ENCODE data around the gene LRRFIP1. TPM values are rescaled to one million over a fixed set of nuclear protein-coding genes. Genes with fewer than 3 reads are reported as not detected.

Gene LRRFIP1
- total and polyA plus RNA-seq, 4 donors, result 79.7 to 194 (median 94.1) TPM

- no peak for ATAC-seq (ENCODE audit: insufficient read depth, low FRiP score)
- H3K9me3 ChIP-seq (ENCODE audit: control insufficient read depth in 4 of 4, insufficient read depth in 3 of 4, low read length in 3 of 4), result peaks cover 0 to 2% (median 0%) of the 10 kb centered on the region in 4 donors
- H3K9ac ChIP-seq (ENCODE audit: insufficient read depth in 1 of 2, low read length in 2 of 2), result no peak overlapping the region
- no peaks in the 10 kb centered on the region for H3K27me3 ChIP-seq (ENCODE audit: control insufficient read depth in 3 of 3, insufficient read depth in 3 of 3, low read length in 2 of 3)
- peaks cover 0 to 33% (median 21%) of the 10 kb centered on the region in 5 donors for H3K4me1 ChIP-seq (ENCODE audit: control insufficient read depth in 5 of 5, insufficient read depth in 5 of 5, low read length in 5 of 5)
- peak overlapping the region in 1 of 2 donors; percentile 80 for H3K27ac ChIP-seq (ENCODE audit: low read depth in 1 of 2, low read length in 1 of 2)
- 73 to 83% methylated on average over 5 of the region's 5 CpGs for WGBS, 2 donors
- TF ChIP-seq CTCF (IDR thresholded peaks at IDR 0.05; ENCODE audit: control extremely low read depth, extremely low read depth), result no peak
- peaks cover 0 to 7% (median 1%) of the 10 kb centered on the region in 4 donors for H3K36me3 ChIP-seq (ENCODE audit: control insufficient read depth in 4 of 4, insufficient read depth in 4 of 4, low read length in 4 of 4)
- H3K4me3 ChIP-seq, result no peak overlapping the region
- no peak for DNase-seq
These were observed 100.0 kb downstream of the LRRFIP1 start for GRCh38 chr2:237727363-237727762.

GRCh38 chr2:237729681-237730475 is 102.5 kb downstream of the LRRFIP1 start:
- DNase-seq (peak in 2 of 3 donors; percentile 25 to 62), ATAC-seq (ENCODE audit: insufficient read depth, low FRiP score) (no peak)
- Histone ChIP-seq H3K4me1 (ENCODE audit: control insufficient read depth in 5 of 5, insufficient read depth in 5 of 5, low read length in 5 of 5) (peaks cover 7 to 41% (median 22%) of the 10 kb centered on the region in 5 donors), H3K9ac (ENCODE audit: insufficient read depth in 1 of 2, low read length in 2 of 2) (no peak overlapping the region), H3K27me3 (ENCODE audit: control insufficient read depth in 3 of 3, insufficient read depth in 3 of 3, low read length in 2 of 3) (no peaks in the 10 kb centered on the region), H3K9me3 (ENCODE audit: control insufficient read depth in 4 of 4, insufficient read depth in 3 of 4, low read length in 3 of 4) (peaks cover 0 to 2% (median 0%) of the 10 kb centered on the region in 4 donors), H3K27ac (ENCODE audit: low read depth in 1 of 2, low read length in 1 of 2) (peak overlapping the region in 1 of 2 donors; percentile 48), H3K36me3 (ENCODE audit: control insufficient read depth in 4 of 4, insufficient read depth in 4 of 4, low read length in 4 of 4) (peaks cover 0 to 3% (median 0%) of the 10 kb centered on the region in 4 donors), H3K4me3 (no peak overlapping the region)
- TF ChIP-seq CTCF (IDR thresholded peaks at IDR 0.05; ENCODE audit: control extremely low read depth, extremely low read depth), result no peak
- 59 to 77% methylated on average over 12 of the region's 12 CpGs for WGBS, 2 donors

GRCh38 chr2:237731663-237732062 is 104.3 kb downstream of the LRRFIP1 start:
- H3K4me3 ChIP-seq, result no peak overlapping the region
- H3K36me3 ChIP-seq (ENCODE audit: control insufficient read depth in 4 of 4, insufficient read depth in 4 of 4, low read length in 4 of 4), result peaks cover 4 to 8% (median 4%) of the 10 kb centered on the region in 4 donors
- ATAC-seq (ENCODE audit: insufficient read depth, low FRiP score), result no peak
- H3K4me1 ChIP-seq (ENCODE audit: control insufficient read depth in 5 of 5, insufficient read depth in 5 of 5, low read length in 5 of 5), result peaks cover 10 to 40% (median 20%) of the 10 kb centered on the region in 5 donors
- TF ChIP-seq CTCF (IDR thresholded peaks at IDR 0.05; ENCODE audit: control extremely low read depth, extremely low read depth), result no peak
- H3K27me3 ChIP-seq (ENCODE audit: control insufficient read depth in 3 of 3, insufficient read depth in 3 of 3, low read length in 2 of 3), result no peaks in the 10 kb centered on the region
- peak overlapping the region in 1 of 2 donors; percentile 22 for H3K27ac ChIP-seq (ENCODE audit: low read depth in 1 of 2, low read length in 1 of 2)
- H3K9me3 ChIP-seq (ENCODE audit: control insufficient read depth in 4 of 4, insufficient read depth in 3 of 4, low read length in 3 of 4), result peaks cover 0 to 2% (median 0%) of the 10 kb centered on the region in 4 donors
- 30 to 47% methylated on average over 6 of the region's 6 CpGs for WGBS, 2 donors
- no peak for DNase-seq
- no peak overlapping the region for H3K9ac ChIP-seq (ENCODE audit: insufficient read depth in 1 of 2, low read length in 2 of 2)
